HG03103 (cell line): ENCODE data around the gene CELF4.

Experiments used
- ATAC-seq: cut with Tn5 transposase; IDR thresholded peaks from one replicate; pipeline ENCODE4 v1.9.1; 2021; ENCODE audit warnings: low read depth; ENCODE audit not compliant: unreplicated experiment

CELF4 gene

DNA sequence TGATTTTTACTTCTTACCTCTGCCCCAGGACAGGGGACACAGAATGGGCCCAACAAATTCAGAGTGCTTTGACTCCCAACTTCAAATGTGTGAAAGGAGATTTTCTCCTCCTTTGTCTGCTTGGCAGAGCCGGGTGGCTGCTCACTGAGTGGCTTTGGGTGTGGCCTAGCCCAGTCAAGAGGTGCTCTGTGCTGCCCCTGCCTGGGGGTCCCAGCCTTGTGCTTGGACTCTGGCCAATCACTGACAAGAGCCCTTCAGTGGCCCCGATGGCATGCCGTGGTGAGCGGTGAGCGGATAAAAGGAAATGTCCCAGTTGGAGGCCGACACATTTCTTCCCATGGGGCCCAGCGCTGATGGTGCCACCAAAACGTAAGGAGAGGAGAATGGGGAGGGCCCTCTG is 259.2 kb downstream of the CELF4 start:
- ATAC-seq, result no peak

DNA sequence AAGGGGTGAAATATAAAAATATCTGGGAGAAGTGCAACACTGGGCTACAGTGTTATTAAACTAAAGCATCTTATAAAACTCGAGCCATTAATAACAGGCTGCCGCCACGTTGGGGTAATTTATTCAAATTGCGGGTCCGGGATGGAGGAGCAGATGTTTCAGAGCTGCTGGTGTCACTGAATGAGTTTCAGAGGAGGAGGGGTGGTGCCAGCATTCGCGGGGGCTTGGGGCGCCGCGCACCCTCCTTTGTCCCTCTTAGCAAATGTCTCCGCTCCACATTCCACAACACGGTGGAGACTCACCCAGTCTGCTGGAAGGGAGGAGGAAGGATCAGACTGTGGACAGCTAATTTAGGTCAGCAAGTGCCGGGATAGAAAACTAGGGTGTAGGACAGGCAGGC is 260.5 kb downstream of the CELF4 start:
- ATAC-seq, result no peak

DNA sequence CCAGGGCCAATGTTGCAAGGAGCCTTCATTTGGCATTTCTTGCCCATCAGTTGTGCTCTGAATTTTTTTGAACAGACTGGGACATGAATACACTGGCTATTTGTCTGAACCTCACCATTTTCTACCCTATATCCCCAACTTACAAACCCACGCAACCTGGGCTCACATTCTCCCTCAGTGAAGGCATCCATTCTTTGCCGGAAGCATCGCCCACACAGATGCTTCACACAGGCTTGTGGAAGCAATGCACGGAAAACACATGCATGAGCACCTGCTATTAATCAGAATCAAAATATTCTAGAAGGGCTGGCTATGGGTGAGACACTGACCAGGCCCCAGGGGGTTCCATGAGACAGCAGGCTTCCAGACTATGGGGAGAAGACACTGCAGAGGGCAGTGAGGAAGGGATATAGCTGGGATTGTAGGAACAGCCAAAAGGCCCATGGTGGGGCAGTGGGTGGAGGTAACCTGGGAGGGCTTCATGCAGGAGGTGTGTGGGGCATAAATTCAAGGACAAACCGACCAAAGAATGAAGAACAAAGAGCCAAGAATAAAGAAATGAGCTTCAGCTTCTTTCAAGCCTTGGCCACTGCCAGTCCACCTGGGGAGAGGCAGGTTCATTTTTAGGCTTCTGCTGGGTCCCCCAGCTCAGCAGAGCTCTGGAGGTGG is 261.5 kb downstream of the CELF4 start:
- no peak for ATAC-seq

DNA sequence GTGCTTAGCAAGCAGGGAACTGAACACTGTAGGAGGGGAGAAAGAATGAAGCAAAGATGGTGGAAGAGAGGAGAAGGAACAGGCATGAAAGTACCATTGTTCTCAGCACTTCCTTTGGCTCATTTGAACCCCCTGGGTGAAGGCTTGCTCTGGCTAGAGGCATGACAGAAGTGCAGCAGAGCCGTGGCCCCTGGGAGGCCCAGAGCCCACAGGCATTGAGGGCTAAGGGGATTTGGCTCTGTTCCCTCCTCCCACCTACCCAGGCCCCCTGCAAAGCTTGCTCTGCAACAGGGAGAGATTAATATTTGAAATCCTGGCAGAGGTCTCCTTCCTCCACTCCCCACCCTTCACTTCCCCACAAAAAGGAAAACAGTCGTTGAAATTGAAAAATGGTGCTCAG is 262.6 kb downstream of the CELF4 start:
- ATAC-seq, result no peak

DNA sequence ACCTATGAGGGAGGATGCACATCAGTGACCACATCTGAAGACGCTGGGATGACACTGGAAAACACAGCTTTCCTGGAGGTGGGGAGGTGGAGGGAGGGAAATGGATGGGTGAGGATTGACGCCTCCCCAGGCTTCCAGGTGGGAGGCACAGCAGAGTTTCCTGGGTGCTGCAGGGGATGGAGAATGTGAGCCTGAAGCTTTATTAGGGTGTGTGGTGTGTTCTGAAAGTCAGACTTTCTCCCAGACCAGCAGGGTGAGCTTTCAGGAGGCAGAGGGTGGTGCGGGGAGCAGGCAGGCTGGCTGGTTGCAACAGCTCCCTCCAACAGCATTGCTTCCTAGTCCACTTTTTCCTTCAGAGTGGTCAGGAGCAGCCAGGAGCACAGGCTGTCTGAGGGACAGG is 263.1 kb downstream of the CELF4 start:
- no peak for ATAC-seq

DNA sequence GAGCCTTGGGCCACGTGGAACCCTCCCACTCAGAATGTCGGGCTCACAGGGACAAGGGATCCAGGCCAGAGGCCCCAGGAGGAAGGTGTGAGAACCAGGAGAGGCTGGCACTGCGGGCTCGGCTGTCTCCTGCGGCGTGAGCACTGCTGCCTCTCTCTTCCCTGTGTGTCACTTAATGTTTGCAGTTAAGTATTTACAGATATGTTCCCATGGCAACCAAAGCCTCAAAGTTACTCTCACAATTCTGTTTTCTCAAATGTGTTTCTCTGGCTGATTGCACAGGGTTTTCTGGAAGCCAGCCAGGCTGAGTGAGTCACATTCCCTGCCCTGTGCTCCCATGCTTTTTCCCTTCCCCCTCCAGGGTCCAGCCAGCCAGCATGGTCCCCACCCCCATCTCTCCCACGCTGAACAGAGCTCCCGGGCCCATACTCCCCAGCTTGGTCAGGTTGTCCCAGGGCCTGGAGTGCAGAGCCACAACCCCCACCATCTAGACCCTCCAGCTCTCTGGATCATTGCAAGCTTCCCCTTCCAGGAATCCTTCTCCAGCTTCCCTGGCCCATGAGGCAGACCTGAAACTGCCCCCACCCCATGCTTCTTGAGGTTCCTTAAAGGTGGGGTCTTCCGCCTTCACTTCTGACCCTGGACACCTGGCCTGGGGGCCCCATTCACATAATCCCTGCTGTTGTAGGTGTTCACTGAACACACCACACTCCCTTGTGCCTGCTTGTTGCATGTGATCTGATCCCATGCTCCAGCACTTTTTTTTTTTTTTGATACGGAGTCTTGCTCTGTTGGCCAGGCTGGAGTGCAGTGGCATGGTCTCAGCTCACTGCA is 265.9 kb downstream of the CELF4 start:
- ATAC-seq, result peak; percentile 57

DNA sequence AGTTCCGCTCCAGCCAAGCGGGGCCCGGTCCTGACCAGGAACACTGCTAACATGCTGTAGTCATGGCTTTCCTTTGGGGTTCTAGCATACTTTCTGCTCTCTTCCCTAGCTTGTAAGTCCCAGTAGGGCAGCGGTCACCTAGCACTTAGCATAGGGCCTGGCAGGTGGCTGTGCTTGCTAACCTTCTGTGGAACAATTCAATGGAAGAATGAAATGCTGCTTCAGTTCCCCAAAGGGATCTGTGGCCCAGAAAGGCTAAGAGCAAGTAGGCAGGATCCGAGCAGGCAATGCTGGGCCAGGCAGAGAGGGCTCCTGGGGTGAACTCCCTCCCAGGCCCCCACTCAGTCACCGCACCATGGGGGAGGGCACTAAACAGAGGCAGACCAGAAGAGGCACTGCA is 266.8 kb downstream of the CELF4 start:
- ATAC-seq, result no peak

DNA sequence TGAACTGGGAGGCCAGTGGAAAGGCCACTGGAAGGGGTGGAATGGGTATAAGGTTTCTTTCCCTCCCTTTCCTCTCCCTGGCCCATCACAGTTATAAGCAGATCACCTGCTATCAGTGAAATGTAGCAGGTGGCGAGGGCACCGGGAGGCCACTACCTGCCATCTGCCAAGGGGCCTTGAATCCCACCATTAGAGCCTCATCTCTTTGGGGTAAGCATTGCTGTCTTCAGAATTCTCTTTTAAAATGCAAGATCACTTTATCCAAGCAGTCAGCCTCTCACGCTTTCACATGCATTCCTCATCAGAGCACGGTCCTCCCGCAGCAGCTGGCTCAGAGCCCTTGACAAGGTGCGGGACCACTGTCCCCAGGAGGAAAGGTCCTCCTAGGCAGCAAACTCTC is 268.5 kb downstream of the CELF4 start:
- no peak for ATAC-seq

DNA sequence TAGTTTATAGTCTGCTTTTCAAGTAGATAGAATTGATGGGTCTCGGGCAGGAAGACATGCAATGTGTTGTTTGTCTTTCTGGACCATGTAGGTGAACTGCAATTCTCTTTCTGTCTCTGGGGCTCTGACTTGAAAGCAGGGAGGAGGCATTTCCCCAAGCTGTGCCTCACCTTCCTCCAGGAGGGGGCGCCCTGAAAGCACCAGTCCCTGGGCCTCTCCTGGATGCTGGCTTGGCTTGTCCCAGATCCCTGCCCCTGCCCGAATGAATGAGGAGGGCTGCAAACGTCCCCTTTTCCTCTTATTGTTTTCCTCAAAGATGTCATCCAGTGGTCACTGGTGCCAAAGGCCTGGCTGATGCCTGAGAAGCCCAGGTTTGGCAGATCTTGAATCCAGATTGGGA is 270.6 kb downstream of the CELF4 start:
- peak; percentile 40 for ATAC-seq

DNA sequence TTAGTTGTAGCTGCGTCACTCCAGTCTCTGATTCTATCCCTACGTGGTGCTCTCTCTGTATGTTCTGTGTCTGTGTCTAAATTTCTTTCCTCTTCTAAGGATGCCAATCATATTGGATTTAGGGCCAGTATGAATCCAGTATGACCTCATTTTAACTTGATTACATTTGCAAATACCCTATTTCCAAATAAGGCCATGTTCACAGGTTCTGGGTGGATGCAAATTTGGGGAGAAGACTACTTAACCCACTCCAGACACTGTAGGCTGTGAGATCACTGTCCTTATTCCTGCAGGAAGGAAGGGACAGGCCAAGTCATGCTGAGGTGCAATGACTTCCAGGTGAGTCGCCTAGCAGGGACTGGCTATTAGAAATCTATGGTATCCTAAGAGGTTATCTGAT is 272.2 kb downstream of the CELF4 start:
- no peak for ATAC-seq

DNA sequence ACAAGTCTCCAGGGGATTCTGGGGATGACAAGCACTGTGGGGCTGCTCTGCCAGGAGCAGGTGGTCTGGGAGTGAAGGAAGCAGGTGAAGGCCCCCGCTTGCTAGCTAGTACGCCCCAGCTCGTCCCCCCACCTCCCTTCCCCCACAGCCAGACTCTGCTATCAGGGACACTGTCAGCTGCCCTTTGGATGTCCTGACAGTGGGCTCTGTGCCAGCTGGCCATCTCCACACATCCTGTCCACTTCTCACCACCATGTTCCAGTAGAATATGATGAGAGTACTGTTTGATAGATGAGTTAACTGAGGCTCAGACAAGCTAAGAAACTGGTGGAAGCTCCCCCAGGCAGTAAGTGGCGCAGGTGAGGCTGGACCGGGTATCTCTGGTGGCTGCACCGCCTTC is 276.2 kb downstream of the CELF4 start:
- ATAC-seq, result no peak

DNA sequence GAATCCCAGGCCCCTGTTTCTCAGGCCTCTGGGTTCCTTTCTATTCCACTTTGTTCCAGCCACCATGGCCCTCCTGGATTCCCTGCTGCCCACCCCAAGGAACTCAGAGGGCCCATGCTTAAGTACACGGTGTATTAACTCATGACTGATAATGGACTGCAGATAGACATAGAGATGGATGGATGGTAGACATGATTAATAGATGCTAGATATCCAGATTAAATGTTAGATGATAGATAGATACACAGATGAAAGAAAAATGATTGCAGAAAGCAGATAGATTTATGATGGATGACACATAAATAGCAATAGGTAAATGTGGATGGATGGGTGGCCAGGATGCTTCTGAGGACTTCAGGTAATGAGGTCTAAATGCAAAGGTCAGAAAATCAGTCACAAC is 278.0 kb downstream of the CELF4 start:
- no peak for ATAC-seq

DNA sequence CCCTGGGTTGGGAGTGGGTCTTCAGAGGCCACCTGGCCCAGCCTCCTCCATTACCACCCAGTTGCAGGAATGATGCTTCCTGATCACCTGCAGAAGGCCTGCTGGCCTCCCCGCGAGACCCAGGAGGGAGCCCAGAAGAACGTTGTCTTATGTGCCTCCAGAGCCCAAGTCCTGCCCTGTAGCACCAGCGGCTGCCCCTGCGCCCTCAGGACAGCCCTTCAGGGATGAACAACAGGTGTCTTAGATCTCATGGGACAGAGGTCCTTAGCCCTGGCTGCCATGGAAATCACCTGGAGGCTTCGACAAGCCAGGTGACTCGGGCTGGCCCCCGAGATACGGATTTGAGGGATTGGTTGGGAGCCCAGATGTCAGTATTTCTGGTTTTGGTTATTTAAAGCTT is 278.8 kb downstream of the CELF4 start:
- ATAC-seq, result no peak

DNA sequence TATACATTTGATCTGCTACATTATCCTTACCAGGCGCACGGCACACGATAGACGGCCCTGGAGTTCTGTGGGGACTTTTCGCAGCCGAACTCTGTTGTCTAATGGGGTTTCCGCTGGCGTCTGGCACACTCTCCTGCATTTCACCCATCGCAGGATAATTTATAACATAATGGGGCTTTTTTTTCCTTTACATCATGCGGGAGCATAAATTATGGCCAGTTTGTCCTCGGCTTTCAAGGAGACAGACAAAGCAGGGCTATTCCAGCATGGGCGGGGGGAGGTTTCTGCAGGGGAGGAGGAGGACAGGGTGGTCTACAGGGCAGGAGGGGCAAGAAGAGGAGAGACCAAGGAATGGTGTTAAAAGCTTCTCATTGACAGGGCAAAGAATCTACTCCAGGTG is 279.8 kb downstream of the CELF4 start:
- ATAC-seq, result no peak

DNA sequence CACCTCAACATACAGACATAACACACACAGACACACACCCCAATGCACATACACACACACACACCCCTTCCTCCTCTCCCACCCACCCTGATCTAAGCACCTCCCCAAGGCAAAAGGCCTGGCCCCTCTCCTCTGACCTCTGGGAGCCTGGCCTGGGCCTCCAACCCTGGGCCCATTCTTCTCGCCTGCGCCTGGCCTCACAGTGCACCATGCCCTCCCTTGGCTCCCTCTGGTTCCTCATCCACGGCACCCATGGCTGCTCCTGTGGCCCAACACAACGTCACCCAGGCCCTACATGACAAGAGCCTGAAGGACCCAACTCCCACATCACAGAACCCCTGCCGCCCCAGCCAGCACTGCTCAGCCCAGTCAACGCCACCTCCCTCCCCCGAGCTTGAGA is 281.3 kb downstream of the CELF4 start:
- no peak for ATAC-seq

DNA sequence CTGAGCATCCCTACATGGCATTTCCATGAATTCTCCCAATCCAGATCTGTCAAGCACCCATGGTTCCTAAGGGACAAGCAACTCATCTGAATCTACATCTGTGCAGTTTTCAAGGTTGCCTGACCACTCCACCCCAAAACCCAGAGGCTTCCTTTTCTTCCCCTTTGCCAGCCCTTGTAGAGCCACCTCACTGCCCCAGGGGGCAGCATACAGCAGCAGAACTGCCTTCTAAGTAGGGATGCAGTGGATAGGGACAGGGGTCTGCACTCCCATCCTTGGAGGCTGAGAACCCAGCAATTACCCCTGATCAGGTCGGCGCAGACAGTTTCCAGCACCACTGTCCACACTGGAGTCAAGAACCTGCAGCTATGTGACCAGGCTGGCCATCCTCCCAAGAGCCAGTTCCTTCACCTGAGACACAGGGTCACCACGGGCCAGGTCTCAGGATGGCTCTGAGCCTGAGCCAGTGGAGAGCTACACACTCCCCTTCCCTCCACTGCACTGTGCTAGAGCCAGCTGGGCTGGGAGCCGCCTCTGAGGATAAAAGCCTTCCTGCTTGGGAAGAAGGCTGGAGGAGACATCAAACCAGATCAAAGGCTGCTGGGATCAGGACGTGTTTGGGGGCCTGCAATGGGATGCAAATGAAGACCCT is 283.1 kb downstream of the CELF4 start:
- ATAC-seq, result no peak

DNA sequence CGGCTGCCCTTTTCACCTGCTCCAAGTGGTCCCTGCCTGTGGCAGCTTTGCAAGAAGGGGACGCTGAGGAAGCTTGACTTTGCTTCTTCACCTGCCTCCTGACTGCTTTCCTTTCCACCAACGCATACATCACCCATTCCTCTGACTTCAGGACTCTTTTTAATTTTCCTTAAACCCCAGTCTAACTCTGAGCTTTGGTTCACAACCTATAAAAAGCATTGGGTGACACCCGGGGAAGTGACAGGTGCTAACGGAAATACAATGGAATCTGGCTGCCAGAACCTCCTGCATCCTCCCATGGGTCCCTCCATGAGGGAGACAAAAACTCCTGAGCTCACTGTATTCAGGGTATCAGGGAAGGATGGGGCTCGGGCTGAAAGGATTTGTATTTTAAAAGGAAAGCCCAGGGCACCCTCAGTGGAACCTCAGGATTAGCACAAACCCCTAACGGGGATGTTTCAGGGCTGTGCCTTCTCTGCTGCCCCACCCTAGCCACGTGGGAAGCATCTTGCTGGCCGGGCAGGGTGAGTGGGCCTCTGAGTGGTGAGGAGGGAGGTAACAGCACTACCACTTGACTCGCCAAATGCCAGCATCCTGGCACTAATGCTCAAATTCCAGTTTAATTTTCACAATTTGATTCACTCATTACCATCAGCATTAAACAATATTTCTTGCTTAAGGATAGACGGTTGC is 284.8 kb downstream of the CELF4 start:
- no peak for ATAC-seq

DNA sequence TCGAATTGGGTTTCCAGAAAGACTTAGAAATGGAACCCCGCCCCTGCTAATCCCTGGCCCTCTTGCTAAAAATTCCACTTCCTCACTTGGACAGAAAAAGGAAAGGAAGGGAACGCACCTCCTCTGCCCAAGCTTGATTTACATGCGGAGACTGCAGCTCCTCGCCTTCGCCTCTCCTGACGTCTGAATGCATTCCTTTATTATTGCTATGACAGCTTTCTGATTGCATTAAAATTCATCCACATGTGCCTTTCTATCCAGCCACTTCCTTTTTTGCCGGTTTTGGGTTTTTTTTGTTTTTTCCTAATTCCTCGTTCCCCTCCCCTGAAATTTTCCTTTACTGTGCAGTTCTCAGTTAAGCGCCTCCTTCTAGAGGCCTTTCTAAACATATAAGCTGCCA is 287.8 kb downstream of the CELF4 start:
- no peak for ATAC-seq

DNA sequence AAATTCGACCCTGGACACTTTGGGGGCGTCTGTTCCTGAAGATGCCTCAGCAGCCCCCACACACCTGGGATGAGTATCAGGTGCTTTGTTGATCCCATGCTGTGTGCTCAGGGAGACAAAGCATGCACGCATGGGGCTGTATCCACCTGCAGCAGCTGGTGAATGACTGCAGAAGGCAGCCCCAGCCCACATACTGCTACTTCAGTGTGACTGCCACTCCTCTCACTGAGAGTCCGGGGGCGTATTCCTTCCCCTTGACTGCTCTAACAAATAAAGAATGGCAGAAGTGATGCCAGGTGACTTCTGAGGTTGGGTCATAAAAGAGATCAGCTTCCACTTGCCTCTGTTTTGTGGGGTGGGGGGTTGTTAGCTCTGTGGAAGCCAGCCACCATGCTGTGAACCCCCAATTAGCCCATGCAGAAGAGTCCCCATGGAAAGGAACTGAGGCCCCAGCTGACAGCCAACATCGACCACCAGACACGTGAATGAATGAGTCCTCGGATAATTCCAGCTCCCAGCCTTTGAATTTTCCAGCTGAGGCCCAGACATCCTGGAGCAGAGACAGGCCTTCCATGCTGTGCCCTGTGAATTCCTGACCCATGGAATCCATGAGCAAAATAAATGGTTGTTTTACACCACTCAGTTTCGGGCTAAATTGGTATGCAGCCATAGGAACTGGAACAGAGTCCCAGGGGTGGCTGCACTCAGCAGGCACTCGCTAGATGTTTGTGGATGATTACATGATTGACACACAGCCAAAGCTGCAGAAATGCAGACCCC is 289.3 kb downstream of the CELF4 start:
- no peak for ATAC-seq

DNA sequence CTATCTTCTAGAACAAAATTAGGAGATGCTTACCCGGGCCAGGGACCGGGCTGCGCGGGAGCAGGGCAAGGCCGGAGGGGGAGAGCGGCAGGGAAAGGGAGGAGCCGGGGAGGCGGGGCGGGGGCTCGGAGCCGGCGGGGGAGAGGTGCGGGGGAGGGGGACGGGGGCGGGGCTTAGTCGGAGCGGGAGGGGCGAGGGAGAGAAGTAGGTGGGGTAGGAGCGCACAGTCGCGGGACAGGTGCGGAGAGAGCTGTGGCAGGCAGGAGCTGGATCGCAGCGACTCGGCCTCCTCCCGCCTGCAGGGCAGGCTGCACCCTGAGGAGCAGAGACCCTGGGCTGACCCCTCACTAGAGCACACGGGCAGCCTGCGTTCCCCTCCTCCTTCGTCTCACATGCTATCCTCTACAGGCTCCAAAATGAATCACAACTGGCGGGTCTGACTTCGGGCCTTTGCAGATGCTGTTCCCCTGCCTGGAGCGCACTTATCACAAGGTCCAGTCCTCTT is 290.3 kb downstream of the CELF4 start:
- ATAC-seq, result no peak
